Measurements from ENCODE around the gene WWOX.

DNA sequence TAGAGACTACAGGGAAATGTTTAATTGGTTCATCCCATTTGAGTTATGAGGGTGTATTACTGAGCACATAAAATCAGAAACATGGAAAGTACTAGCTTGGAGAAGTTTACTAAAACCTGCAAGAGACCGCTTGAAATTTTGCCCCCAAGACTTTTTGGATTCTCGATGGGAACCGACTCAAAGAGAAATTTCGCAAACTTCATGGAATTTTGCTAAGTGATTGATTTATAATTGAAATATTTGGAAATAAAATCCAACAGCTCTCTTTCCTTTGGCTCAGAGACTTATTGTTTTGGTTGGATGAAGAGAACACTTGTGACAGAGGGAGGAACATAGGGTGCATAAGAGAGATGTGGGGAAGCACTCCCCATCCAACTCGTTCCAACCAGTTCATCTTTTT lies 574.4 kb downstream of the WWOX start:
- TF ChIP-seq, protein P1, sequence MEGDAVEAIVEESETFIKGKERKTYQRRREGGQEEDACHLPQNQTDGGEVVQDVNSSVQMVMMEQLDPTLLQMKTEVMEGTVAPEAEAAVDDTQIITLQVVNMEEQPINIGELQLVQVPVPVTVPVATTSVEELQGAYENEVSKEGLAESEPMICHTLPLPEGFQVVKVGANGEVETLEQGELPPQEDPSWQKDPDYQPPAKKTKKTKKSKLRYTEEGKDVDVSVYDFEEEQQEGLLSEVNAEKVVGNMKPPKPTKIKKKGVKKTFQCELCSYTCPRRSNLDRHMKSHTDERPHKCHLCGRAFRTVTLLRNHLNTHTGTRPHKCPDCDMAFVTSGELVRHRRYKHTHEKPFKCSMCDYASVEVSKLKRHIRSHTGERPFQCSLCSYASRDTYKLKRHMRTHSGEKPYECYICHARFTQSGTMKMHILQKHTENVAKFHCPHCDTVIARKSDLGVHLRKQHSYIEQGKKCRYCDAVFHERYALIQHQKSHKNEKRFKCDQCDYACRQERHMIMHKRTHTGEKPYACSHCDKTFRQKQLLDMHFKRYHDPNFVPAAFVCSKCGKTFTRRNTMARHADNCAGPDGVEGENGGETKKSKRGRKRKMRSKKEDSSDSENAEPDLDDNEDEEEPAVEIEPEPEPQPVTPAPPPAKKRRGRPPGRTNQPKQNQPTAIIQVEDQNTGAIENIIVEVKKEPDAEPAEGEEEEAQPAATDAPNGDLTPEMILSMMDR (IDR thresholded peaks at IDR 0.05): no peak
- no peak for TF ChIP-seq POLR2A (IDR thresholded peaks at IDR 0.05)
